Stimulated activated CD8-positive, alpha-beta memory T cell treated with anti-CD3 and anti-CD28 coated beads, Interleukin-15, amount 100 ng/mL, for 48 hours (primary cell): ENCODE data around the gene CHIT1.

Experiments used
- DNase-seq, 2 donors: peaks; one replicate each; pipeline ENCODE4 v3.0.0-alpha.2; 2020; ENCODE audit warnings: low read depth in 2 of 2

CHIT1 gene

DNA sequence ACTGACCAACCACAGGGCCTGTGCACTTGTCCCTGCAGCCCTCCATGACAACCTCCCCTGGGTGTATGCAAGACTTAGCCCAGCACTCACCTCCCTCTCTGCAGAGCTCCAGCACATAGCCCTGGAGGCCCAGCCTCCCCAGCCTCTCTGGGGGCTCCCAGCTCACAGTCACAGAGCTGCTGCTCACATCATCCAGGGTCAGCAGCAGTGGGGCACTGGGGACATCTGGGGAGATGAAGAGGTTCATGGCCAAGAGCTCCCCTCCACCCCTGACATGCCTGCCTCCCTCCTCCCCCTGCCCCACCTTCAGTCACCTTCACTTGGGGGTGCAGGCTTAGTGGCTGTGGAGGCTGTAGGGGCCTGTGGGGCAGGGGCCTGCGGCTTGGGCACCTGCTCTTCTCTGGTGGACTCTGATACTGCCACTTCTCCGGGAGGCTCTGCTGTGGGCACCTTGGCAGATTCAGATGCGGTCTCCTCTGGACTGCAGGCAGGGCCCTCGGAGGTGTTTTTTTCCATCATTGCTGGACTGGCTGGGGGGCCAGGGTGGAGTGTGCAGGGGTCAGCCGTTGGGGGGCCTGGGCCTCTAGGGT, 54.1 kb downstream of the CHIT1 start, which contains the start of gene MYBPH:
Gene MYBPH, minus strand, starts transcription at position 590 of the 590 bp plus-strand sequence. Its CDS starts 71 bp downstream, at position 519.
- no peak for DNase-seq

DNA sequence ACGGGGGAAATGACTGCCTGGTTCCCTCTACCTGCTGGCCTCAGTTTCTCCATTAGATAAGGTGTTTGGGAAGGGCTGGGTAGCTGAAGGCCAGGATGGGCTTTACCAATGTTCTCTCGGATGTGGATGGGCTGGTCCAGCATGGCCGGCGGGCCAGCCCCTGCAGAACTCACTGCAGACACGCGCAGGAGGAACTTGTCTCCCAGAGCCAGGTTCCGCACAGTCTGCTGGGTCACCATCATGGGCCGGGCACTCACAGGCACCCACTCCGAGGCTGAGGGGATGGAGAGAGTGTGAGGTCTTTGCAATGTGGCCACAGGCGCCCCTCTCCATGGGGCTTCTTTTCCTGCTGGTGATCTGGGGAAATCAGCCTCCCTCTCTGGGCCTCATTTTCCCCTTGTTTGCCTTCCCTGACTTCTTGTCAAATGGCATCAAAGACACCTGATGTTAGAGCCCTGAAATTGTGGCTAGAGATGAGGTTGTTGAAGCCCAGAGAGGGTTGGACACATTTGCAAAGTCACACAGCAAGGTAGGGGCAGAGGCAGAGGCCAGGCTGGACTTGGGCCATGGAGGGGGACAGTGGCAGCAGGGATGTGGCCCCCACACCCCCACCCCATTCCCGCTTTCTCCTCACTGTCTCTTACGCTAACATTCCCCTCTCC, 55.0 kb downstream of the CHIT1 start:
- DNase-seq = no peak

DNA sequence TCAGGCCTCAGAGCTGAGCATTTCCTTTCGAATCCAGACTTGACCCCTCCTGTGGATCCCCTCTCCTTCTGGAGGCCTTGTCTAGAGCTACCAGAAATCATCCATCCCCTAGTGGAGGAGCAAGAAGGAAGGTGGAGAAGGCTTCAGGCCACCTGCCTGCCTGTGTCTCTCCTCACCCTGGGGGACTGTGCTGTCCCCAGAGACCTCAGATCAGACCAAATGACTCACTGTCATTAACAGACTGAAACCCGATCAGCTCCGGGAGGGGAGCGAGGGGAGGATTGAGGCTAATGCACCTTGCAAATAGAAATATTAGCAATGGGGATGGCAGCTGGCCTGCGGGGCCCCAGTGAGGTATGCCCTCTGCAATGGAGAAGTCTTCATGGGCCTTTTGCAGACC, 55.9 kb downstream of the CHIT1 start:
- no peak for DNase-seq

DNA sequence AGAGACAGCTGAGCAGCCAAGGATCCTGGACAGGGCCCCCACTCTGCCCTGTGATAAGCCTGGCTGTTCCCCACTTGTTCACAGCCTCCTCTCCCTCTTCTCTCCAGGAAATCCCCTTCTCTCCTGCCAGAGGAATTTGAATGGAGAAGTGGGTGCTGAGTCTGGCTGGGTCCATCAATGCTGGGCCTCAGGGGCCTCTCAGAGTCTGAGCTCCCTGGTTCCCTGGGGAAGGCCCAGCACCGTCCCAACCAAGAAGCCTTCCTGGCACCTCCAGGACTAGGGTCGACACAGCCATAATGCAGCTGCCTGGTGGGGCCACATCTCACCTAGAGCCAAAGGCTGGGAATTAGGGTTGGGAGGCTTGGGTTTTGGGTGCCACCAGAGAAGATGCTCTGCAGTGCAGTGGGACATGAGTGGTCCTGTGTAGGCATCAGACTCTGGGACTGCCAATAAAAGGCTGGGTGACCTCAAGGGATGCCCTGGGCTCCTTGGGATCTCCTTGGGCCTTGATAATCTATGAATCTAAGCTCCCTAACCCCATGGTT, 56.4 kb downstream of the CHIT1 start:
- no peak for DNase-seq

DNA sequence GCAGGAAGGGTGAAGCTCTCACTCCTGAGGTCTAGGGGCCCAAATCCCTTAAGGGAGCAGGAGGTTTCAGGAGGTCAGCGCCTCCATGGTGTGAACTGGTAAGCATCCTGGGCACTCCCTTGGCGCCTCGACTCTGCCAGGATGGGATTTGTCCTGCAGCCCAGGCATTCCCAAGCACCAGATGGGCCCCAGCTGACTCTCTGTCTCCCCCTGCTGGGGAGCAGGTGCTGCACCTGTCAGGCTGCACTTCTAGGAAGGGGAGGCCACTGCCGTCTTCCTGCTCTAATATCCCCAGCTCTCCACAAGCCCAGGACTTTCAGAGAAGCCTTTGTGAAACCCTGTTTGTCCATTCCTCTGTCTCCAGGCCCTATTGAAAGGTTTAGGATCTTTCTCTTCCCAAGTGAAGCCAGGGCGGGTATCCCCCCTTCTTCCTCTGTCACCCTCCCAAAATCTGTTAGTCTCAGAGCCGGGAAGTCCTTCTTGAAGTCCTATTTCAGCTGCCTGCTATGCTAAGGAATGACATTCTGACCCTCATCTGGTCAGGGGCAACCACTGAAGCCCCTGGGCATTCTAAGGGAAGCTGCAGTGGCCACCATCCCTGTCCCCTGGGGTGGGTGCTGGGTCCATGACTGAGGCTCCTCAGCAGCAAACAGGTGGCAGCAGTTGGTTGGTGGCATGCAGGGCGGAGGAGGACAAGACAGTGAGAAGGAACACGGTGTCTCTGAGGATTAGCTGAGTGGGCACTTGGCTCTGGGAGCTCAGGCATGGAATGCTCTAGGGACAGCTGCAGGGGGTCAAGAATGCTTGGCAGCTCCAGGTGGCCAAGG, 57.1 kb downstream of the CHIT1 start:
- DNase-seq = peak; percentile 7 to 19

DNA sequence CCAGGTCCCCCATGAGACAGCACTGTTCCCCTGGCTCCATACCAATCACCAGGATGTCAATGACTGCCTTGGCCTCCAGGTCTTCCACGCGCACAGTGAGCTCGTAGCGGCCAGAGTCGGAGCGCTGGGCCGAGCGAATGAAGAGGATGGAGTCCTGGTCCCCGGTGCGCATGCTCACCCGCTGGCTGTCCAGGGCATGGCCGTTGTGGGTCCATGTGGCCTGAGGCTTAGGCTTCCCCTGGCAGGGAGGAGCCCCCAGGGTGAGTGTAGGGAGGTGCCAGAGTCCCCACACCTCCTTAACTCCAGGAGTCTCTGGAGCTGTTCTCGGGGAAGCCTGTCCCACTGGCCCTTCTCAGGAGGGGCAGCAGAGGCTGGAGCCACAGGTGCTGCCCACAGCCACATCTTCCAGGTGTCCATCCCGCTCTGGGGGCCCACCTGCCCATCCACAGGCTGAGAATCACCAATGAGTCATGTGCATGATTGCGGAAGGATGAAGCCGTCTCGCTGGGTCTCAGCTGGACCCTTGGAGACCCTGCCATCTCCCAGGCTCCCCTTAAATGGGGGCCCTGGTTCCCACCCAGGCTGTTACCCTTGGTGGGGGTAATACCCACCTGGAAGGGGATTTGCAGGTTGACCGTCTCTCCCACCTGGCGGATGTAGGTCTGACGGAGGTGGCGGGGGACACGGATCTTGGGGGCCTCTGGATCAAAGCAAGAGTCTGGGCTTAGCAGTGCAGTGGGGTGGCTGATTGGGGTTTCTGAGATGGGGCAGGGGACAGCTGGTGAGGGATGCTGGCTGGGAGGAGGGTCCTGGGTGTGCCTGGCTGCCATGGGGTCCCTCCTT, 57.9 kb downstream of the CHIT1 start:
- no peak for DNase-seq

DNA sequence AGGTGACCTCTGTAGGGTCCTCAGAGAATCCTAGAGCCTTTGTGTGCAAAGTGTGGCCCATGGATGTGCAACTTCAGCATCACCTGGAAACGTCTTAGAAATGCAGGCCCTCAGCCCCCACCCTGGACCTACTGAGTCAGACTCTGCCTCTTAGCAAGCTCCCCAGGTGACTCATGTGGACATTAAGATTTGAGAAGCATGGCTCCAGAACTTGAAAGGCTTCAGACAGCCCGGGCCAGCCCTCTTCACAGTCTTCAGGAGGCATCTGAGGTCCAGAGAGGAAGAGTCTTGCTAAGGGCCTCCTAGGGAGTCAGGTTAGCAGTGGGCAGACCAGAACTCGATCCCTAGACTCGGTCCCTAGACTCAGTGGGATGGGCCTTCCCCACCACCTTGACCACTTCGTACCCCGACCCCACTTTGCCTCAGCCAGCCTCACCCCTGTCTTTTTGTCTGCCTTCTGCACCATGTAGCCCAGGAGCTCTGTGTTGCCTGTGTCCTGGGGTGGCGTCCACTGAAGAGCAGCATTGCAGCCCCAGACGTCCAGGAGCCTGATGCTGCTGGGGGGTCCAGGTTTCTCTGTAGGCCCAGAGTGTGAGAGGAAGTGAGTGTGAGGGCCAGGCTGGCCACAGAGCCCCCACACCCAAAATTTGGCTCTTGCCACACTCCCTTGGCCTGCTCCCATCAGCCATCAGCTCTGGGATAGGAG, 58.7 kb downstream of the CHIT1 start:
- no peak for DNase-seq

DNA sequence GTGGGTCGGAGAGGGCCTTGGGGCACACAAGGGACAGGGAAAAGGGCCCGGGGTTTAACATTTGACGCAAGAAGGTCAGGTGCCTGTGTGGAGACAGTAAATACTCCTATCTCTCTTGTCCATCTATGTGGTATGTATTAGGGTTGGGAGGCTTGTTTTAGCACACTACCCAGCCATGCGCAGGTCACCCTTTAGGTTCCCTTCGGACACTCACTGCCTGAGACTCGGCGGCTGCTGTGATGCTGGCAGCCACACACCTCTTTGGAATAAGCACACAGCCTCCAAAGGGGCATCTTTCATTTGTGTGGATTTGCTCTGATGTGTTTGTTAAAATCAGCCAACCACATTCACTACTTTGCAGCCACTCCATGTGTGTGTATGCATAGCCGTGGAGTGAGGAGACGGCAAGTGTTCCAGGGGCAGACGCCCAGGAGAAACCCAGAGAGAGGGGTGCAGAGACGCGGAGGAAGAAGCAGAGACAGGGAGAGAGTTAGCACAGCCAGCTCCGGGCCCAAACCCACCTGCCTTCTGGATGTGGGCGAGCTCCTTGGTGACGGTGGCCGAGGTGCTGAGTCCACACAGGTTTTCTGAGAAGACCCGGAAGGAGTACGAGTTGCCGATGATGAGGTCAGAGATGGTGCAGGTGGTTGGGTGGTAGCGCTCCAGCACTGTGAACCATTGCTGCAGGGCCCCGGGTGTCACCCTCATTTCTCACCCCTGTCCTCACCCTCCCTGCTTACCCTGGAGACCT, 59.5 kb downstream of the CHIT1 start:
- no peak for DNase-seq

DNA sequence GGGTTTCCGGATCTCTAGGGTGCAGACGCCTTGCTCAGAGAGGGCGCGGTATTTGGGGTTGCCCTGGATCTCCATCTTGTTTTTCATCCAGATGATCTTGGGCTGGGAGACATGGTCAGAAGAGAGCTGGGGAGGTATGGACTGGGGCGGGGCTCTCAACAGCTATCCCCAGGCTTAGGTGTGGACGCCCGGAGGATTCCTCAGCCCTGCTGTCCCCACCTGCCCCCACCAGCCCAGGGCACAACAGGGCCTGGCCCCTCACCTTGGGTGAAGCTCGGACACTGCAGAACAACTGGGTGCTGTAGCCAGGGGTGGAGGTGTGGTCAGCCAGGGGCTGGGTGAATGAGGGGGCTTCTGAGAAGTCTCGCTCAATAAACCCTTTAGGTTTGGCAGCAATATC, 60.5 kb downstream of the CHIT1 start:
- DNase-seq = no peak

DNA sequence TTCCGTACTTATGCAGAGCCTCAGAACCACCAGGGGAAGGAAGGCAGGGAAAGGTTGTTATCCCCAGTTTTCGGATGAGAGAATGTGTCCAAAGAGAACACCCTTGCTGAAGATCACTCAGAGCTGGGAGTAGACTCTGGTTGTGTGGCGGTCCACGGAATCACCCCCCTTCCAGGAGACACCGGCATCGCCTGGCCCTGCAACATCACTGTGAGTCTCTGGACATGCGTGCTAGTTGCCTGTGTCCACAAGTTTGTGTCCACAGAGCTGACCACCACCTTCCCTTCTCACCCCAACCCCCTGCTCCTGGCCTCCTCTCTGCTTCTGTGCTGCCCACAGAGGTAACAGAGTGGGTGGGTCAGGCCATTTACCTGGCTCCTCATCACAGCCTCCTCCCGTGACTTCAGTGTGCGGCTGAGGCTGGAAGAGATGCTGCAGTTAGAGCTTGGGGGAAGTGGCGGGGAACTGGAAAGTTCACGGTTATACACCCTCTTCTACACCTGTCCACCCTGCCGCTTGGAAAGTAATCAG, 61.2 kb downstream of the CHIT1 start:
- no peak for DNase-seq

DNA sequence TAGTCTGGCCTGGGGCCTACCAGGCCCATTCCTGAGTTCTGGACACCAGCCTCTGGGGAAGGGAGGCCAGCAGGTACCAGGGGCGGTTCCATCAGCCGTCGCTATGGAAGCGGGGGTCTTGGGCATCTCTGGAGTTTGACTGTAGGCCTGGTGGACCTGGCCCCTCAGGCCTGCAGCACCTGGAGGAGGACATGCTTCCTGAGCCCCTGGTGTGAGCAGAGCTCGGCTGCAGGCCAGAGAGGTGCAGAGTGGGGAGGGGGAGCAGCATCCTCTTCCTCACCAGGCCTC, 61.6 kb downstream of the CHIT1 start:
- DNase-seq = no peak

DNA sequence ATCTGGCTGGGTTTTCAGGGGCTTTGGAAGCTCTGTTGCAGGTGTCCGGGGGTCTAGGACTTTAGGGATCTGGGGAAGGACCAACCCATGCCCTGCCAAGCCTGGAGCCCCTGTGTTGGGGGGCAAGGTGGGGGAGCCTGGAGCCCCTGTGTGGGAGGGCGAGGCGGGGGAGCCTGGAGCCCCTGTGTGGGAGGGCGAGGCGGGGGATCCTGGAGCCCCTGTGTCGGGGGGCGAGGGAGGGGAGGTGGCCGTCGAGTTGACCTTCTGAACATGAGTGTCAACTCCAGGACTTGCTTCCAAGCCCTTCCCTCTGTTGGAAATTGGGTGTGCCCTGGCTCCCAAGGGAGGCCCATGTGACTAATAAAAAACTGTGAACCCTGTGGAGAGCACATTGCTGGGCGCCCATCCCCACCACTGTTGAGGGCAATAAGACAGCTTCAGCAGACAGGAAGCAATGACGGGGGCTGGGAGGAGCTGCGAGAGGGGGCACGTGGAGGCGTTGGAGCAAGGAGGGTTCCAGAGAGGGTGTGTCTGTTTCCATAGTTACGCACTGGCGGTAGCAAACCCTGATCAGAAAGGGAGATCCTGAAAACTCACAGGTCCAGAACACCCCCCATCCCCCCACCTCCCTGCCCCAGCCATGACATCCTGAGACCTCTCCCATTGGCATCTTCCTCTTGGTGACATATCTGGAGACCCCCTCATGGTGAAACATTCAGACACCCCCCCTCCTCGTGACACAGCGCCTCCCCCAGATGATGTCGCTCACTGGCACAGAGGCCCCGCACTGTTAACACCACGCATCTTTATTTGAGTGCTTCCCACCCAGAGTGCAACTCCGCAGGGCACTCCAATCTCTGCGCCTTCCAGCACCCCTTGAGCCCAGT, 62.2 kb downstream of the CHIT1 start:
- DNase-seq = no peak

DNA sequence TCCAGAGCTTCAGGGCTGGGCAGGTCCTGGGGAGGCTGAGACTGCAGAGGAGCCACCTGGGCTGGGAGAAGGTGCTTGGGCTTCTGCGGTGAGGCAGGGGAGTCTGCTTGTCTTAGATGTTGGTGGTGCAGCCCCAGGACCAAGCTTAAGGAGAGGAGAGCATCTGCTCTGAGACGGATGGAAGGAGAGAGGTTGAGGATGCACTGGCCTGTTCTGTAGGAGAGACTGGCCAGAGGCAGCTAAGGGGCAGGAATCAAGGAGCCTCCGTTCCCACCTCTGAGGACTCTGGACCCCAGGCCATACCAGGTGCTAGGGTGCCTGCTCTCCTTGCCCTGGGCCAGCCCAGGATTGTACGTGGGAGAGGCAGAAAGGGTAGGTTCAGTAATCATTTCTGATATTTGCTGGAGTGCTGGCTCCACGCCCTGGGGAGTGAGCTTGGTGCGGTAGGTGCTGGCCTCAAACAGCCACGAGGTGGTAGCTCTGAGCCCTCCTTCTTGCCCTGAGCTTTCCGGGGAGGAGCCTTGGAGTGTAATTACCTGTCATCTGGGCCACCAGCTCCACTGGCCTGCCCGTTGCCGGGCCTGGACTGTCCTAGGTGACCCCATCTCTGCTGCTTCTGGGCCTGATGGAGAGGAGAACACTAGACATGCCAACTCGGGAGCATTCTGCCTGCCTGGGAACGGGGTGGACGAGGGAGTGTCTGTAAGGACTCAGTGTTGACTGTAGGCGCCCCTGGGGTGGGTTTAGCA, 63.1 kb downstream of the CHIT1 start:
- DNase-seq = no peak
